Hypothalamus (tissue), 51 donors: ENCODE data around the gene UBE2R2.

ENCODE experiments used
- DNase-seq, 51 donors: peaks; one replicate each; lab custom pipeline; 2025; lab: John Stamatoyannopoulos, UW

UBE2R2 gene

DNA sequence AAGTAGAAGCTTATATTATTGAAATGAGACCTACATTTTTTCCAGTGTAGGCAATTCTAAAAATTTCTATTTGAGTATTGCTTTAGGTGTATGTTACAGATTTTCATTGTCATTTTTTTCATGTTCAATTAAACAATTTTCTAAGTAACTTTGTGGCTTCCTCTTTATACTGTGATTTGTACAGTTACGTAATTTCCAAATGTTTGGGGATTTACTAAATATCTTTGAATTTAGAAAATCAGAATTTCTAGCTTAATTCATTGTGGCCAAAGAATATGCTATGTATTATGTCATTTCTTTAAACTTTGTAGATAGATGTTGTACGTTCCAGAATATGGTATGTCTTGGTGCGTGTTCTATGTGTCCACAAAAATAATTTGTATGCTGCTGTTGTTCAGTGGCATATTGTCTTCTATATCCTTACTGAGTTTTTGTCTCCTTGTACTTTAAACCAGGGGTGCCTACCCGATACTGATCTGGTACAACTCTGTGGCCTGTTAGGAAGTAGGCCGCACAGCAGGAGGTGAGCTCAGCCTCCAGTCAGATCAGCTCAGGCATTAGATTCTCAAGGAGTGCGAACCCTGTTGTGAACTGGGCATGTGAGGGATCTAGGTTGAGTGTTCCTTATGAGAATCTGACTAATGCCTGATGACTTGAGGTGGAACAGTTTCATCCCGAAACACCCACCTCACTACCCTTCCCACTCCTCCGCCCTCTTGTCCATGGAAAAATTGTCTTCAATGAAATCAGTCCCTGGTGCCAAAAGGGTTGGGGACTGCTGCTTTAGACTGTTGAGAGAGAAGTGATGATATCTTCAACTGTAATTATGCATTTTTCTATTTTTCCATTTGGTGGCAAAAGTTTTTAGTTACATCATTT is 63.5 kb downstream of the UBE2R2 start:
- no peak for DNase-seq

DNA sequence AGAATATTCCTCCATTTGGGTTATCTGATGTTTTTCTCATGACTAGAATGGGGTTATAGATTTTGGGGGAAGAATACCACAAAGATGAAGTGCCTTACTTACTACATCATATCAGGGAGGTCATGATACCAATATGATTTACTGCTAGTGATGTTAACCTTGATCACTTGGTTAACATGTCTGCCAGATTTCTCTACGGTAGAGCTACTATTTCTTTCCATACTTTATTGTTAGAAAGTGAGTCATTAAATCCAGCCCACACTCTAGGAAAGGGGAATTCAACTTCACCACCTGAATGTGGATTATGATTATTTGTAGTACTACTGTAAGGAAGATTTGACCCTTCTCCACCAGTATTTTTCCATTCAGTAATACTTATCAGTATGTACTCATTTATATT is 64.7 kb downstream of the UBE2R2 start:
- no peak for DNase-seq

DNA sequence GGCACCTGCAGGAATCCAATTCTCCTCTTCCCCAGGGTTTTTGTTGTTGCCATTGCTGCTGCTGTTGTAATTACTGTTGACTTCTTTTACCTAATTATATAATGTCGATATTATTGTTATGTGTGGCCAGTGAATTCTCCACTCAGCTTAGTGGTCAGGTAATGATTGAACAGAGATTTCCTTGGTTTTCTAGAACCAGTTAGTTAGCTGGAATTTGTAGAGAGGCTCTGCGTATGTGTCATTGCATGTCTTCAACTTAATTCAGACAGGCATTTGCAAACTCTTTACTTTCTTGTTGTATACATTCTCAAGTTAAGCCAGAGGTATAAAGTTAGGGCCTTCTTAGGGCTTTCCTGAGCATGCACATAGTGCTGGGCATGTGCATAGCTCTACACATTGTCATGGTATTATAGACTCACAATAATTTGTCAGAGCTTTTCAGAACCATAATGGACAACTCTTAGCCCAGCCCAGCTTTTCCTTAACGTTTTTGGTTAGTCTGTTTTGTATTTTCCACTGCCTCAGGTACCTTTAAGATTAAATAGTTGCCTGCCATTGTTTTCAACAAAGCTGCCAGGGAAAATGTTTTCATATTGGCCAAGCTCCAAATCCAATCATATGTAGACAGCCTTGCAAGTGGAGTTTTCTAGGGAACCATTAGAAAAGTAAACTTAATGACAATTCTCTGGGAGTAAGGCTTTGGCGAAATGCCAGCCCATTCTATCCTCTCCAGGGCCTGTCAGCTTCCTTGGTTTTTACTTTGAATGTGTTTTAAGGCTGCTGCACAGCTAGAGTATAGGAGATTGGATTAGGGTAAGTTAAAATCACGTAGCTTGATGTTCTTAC is 68.1 kb downstream of the UBE2R2 start:
- peak in 3 of 51 donors; percentile 7 to 29 (median 9) for DNase-seq

DNA sequence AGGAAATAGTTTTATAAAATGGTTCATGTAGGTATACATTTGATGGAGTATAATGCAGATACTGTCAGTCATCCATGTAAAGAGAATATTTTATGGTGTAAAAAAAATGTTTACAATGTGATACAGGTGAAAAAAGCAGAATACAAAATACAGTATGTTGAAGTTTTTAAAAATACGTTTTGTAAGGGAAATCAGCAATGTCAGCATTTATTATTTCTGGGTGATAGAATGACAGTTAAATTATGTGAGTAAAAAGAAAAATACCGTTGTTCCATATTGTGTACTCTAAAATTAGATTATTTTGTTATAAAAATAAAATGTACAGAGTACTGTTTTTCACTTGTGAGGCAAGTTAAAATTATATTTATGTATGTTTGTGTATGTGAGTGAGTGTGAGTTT is 69.0 kb downstream of the UBE2R2 start:
- DNase-seq = no peak

DNA sequence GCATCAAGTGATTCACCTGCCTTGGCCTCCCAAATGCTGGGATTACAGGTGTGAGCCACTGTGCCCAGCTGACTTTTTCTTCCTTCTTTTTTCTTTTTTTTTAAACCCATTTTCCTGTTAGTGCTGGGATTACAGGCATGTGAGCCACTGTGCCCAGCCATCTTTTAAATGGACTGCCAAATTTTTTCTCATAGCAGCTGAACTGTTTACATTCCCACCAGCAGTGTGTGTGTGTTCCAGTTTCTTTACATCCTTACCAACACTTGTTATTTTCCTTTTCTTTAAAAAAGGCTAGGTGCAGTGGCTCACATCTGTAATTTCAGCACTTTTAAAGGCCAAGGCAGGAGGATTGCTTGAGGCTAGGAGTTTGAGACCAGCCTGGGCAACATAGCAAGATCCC is 76.9 kb downstream of the UBE2R2 start:
- no peak for DNase-seq

DNA sequence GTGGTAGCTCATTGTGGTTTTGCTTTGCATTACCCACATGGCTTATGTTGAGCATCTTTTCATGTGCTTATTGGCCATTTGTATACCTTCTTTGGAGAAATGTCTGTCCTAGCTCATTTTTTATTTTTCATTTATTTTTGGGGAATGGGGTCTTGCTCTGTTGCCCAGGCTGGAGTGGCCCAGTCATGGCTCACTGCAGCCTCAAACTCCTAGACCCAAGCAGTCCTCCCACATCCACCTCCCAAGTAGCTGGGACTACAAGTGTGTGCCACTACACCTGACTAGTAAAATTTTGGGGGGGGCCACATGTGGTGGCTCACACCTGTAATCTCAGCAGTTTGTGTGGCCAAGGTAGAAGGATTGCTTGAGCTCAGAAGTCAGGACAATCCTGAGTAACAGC is 77.4 kb downstream of the UBE2R2 start:
- no peak for DNase-seq

DNA sequence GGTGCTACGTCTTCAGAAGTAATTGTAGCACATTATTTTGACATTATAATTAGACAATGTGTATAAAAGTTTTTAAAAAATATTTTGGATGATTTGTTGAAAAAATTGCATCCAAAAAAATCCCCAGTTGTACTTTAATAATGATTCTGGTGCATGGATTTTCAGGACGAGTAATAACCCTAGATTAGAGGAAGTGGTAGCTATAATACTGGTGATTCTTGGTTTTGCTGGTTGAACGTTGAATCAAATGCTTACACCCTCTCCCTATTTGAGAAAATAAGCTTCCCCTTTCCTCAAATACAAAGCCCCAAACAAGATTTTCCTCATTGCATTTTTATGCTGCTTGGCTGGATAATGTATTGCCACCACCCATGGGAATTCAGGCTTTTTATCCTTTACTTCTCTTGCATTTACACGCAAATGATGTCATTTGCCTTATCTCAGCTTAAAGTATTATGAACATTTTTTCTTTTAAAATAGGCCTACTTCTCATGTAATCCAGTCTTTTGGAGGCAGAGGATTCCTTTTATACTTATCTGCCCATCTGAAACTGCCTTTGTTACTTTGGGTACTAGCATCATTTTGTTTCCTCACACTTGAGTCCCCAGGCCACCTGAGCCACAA is 86.3 kb downstream of the UBE2R2 start:
- no peak for DNase-seq

DNA sequence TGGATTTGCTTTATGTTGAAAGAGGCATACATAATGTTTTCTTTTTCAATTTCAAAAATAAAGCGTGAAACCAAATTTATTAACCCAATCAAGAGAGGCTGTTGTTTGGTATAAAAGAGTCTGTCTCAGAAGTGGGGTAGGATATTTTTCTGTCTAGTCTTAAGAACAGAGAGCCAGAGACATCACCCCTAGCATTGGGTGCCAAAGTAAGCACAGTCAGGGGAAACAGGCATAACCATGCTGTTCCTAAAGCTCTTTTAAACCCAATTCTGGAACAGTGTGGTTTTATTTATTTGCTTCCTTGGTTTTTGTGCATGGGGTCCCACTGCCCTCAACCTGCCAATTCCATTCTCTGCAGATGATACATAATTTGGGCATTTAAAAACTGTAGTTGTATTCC is 88.2 kb downstream of the UBE2R2 start:
- DNase-seq = no peak

DNA sequence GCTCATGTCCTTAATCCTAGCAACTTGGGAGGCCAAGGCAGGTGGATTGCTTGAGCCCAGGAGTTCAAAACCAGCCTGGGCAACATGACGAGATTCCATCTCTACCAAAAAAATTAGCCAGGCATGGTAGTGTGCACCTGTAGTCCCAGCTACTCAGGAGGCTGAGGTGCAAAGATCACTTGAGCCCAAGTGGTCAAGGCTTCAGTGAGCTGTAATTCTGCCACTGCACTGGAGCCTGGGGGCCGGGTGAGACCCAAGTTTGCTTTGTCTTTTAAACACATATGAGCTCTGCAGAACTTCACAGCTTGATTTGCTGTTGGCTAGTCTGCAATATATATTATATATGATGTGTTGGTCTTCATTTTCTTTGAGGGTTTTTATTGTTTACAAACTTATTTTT is 89.8 kb downstream of the UBE2R2 start:
- no peak for DNase-seq

DNA sequence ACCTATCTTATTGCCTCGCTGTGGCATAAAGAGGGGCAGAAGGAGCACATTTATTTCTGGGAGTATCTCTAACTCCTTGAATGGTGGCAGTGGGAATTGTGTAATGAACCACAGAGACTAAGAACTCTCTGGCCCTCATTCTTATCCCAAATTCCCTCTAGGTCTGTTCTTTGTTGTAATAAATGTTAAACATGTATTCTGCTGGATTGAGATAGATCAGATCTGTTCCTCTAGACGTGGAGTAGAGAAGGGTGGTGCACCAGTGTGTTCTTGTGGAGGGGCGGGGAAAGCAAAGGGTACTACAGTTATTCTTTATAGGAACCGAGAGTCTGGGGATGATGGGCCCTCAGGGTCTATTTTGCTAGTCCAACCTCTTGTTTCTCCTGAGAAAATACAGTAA is 90.4 kb downstream of the UBE2R2 start:
- no peak for DNase-seq

DNA sequence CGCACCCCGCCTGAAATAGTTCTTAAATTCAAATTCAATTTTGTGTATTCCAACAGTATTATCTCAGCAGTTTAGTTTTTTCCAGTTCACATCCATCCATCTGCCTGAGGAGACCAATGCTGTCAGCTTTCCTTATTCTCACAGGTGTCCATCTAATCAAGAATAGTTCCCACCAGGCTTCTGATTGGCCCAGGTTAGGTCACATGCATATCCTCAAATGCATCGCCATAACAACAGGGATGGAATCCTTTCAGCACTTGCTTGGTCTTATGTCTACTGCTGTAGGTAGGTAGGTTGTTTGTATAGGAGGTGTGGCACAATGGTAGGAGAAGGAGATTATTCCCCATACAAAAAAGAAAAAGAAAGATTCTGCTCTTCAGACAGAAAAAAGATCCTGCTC is 91.2 kb downstream of the UBE2R2 start:
- DNase-seq = no peak

DNA sequence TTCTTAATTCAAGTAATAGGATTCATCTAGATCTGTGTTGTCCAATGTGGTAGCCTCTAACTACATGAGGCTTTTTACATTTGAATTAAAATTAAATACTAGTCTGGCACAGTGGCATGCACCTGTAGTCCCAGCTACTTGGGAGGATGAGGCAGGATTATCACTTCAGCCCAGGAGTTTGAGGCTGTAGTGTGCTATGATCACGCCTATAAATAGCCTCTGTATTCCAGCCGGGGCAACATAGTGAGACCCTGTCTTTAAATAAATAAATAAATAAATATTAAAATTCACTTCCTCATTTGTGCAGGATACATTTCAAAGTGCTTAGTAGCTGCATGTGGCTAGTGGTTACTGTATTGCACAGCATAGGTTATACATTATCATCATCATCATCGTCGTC is 91.8 kb downstream of the UBE2R2 start:
- DNase-seq = no peak

DNA sequence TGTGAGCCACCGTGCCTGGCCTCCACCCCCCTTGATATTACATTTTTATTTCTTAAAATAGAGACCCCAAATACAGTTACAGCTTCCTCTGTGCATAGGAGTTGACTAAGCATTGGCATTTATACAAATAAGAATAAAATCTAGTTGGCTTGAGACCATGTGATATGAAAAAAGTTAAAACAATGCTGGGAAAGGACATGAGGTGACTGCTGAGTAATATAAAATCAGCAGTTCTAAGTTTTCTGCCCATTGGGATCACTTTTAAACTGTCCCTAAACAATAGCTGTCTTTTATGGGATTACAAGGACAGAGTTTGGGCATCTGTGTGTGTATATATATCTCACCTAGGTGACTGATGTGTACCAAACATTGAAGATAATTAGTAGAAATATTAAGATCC is 96.6 kb downstream of the UBE2R2 start:
- no peak for DNase-seq

DNA sequence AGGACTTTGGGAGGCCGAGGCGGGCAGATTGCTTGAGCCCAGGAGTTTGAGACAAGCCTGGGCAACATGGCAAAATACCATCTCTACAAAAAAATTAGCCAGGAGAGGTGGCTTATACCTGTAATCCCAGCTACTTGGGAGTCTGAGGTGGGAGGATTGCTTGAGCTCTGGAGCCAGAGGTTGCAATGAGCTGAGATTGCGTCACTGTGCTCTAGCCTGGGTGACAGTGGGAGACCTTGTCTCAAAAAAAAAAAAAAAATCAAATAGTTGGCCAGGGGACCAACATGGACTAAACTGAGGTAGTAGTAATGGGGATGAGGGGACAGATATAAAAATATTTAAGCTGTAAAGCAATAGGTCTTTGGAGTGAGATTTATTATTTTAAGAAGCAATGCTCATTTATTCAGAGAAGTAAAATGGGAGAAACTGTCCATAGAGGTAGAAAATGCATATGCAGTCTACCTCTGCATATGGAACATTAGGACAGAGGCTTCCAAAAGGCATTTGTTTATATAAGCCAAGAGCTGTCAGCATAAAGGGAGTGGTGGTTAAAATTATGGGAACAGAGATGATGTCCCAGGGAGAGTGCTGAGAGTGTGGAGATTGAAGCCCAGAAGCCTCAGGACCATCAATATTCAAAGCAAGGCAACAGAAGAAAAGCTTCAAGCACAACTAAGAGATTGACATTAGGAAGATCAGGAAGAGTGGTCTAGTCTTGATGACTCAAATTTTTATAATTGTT is 98.1 kb downstream of the UBE2R2 start:
- no peak for DNase-seq

DNA sequence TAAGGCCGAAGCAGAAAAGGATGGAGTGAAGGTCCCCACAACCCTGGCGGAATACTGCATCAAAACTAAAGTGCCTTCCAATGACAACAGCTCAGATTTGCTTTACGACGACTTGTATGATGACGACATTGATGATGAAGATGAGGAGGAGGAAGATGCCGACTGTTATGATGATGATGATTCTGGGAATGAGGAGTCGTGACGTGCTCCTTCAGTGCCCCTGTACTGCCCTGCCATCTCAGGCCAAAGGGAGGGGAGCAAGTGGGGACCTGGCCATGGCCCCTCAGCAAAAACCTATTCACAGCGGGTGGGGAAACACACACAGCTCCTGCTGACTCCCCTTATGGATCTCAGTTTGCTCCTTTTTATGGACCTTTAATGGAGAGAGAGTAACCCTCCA is 100.1 kb downstream of the UBE2R2 start:
- DNase-seq = no peak

DNA sequence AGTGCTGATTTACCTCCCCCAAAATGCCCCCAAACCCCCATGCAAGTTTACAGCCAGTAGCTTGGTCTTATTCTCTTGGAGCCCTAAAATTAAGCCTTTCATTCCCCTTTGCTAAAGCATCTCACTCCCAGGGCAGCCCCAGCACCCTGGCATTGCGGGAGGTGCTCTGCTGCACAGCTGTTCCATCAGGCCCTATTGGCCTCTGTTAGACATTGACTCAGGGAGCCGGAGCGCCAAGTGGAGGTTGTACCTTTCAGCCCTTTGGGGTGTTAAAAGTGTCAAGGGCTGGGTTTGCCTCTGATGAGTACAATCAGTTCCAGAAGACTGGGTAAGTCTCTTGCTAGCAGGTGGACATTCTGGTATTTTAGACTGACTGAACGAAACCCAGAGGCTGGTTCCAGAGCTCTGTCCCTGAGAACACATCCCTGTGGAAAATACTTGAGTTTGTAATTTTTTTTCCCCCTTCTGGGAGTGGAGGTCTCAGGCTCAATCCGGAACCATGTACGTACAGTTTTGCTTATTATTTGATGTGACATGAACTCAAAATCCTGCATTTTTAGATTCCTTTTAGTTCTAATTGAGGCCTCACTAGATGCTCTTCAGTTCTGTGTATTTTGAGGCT is 102.4 kb downstream of the UBE2R2 start:
- no peak for DNase-seq

DNA sequence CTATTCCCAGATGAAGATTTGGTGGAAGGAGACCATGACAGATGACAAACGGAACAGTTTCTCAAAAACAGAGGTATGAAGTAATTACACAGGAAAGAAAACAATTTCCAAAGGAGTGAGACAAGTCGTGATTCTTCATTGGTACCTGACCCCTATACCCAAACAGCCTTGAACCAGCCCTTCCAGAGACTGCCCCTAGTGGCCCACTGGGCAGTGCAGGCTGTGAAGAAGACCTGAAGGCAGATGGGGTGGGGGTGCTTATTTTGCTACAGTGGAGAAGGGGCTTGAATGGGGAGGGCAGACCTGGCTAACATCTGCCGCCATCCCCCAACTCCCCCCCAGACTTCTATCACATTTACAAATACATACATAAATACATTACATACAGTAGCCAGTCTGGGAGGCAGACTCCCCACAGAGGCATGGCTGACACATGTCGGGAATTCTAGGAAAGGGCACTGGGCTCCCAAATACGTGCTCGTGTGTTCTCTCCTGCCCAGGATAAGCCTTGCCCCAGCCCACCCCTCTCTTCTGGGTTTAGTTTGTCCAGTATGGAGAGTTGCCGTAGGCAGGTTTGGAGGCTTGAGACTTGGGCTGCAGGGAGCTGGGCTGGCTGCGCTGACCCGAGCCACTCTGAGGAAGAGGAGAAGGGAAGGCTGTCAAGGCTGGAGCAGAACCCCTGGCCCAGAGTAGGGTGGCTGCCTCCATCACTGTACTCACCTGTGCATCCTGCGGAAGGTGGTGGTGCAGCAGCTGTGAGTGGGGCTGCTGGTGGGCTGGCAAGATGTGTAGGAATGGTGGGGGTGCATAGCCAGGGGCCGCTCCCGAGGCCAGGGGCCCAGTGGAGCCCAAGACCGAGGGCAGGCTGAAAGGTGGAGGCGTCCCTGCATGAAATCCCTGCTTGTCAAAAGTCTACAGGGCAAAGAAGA is 105.3 kb downstream of the UBE2R2 start:
- DNase-seq = peak in 1 of 51 donors; percentile 9

DNA sequence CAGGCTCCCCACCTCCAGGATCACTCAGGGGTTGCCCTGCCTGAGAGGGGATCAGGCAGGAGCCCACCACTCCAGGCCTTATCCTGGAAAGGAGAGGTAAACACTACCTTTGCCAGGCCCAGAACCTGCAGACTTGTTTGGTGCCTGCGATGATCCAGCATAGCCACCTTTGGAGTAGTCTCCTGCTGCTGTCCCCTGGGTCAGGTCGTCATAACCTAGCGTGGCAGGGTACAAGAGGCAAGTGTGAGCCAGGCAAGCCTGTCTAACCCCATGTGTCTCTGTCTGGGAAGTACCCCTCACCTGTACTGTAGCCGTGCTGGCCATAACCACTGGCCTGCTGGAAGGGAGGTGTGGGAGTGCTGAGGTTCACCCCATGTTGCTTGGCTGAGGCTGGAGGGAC is 106.1 kb downstream of the UBE2R2 start:
- DNase-seq = no peak

DNA sequence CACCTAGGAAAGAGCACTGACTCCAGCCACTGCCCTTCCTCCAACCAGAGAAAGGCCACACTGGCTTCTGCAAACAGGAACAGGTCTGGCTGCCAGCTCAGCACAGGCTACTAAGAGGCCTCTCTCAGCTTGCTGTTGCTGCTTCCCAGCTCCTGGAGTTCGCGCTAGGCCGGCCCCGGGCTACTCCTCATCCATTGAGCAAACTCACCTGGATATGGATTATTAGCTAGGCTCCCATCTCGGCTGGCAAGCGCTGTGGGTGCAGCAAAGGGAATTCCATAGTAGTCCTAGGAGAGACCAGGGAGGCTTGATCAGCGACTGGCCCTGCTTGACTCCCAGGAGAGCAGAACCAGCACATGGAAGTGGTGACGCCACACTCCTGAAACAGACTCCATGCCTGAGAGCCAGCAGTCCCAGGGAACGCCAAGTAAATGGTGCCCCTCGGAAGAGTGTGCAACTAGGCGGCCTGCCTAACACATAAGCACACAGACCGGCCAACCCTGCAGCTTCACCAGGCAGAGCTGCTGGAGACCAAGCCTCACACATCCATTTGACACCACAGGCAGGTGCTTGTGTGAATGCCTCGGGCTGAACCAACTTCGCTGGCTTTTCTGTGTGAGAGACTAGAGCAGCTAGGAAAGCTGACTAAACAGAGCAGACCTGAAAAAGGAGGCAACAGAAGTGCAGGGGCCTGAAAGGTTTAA is 107.2 kb downstream of the UBE2R2 start:
- DNase-seq = no peak
